Left ventricle myocardium inferior (tissue), 1 donor: ENCODE measurements around the gene GAGE12D. TPM values are rescaled to one million over a fixed set of nuclear protein-coding genes. Genes with fewer than 3 reads are reported as not detected.
"Not testable (repeated sequence)": the region's sequence is repeated elsewhere in the genome, so short reads cannot be mapped to it uniquely, and the experiment has no call there.

Source experiments
- DNase-seq: peaks from one replicate; pipeline ENCODE4 v3.0.0-alpha.2; 2020
- H3K27ac ChIP-seq: fragments of 200-600 bp; replicated peaks from 2 replicates; pipeline ENCODE4 v1.8.0; 2021
- H3K27me3 ChIP-seq: fragments of 200-600 bp; 2 replicates; pipeline ENCODE4 v1.8.0; 2021; ENCODE audit warnings: low read depth
- H3K36me3 ChIP-seq: fragments of 200-600 bp; 2 replicates; pipeline ENCODE4 v1.8.0; 2021
- H3K4me1 ChIP-seq: fragments of 200-600 bp; 2 replicates; pipeline ENCODE4 v1.8.0; 2021
- H3K4me3 ChIP-seq: fragments of 200-600 bp; 2 replicates; pipeline ENCODE4 v1.8.0; 2021; ENCODE audit warnings: mild to moderate bottlenecking, moderate library complexity
- H3K9me3 ChIP-seq: fragments of 200-600 bp; replicated peaks from 2 replicates; pipeline ENCODE4 v1.8.0; 2021
- intact Hi-C: fragments of 100-400 bp; cut with micrococcal nuclease; formaldehyde crosslinking; loops from one replicate; pipeline ENCODE4 v1.11.0; 2022
- long read RNA-seq: library from polyadenylated mRNA; unstranded; transcript quantifications from one replicate; pipeline ENCODE4 v2.0.0, GENCODE V29; 2021
- total RNA-seq: library from RNA; stranded (reverse); fragmentation: NEBNext Ultra II Directional; extraction: Animal tissue kit (Norgen Biotek cat#: 25700); gene quantifications from one replicate; pipeline ENCODE4 v1.2.1, GENCODE V29; 2021
- donor health status: DM: no; HTN: yes; CAD: no; lungs with severe emphysema.

The GAGE12D gene
- total RNA-seq, result not detected
- long read RNA-seq, result 0 reads

- H3K9me3 ChIP-seq, H3K27me3 ChIP-seq, H3K4me1 ChIP-seq, DNase-seq, H3K36me3 ChIP-seq, intact Hi-C loops, H3K27ac ChIP-seq, H3K4me3 ChIP-seq: not testable (repeated sequence)
These were observed at the start of gene GAGE12D for GRCh38 chrX:49541433-49541832. Gene GAGE12D (plus strand): TSS chrX:49541733. CDS start chrX:49542888, 1,155 bp downstream.

- H3K27ac ChIP-seq, DNase-seq, intact Hi-C loops, H3K36me3 ChIP-seq, H3K9me3 ChIP-seq, H3K27me3 ChIP-seq, H3K4me1 ChIP-seq, H3K4me3 ChIP-seq: not testable (repeated sequence)
These were observed 9.7 kb upstream of the GAGE12D start, which contains the start of gene GAGE12C for GRCh38 chrX:49531877-49532276. Gene GAGE12C (plus strand): TSS chrX:49532177. CDS start chrX:49533332, 1,155 bp downstream.

- H3K4me3 ChIP-seq, H3K9me3 ChIP-seq, H3K36me3 ChIP-seq, H3K27me3 ChIP-seq, H3K4me1 ChIP-seq, DNase-seq, intact Hi-C loops, H3K27ac ChIP-seq: not testable (repeated sequence)
These were observed 9.5 kb downstream of the GAGE12D start, which contains the start of gene GAGE12E for GRCh38 chrX:49550989-49551388. Gene GAGE12E (plus strand): TSS chrX:49551289. CDS start chrX:49552444, 1,155 bp downstream.

- DNase-seq, H3K27ac ChIP-seq, H3K4me1 ChIP-seq, H3K9me3 ChIP-seq, intact Hi-C loops, H3K36me3 ChIP-seq, H3K4me3 ChIP-seq, H3K27me3 ChIP-seq: not testable (repeated sequence)
These were observed 19.0 kb downstream of the GAGE12D start, which contains the start of gene GAGE12F for GRCh38 chrX:49560542-49560941. Gene GAGE12F (plus strand): TSS chrX:49560842. CDS start chrX:49561997, 1,155 bp downstream.

- H3K27me3 ChIP-seq, H3K9me3 ChIP-seq, H3K4me3 ChIP-seq, H3K36me3 ChIP-seq, H3K4me1 ChIP-seq, H3K27ac ChIP-seq, intact Hi-C loops: not testable (repeated sequence)
- peak; percentile 11 for DNase-seq
These were observed 27.2 kb downstream of the GAGE12D start for GRCh38 chrX:49568728-49569127.

GRCh38 chrX:49569152-49569551, 27.6 kb downstream of the GAGE12D start:
- H3K27ac ChIP-seq, H3K36me3 ChIP-seq, H3K9me3 ChIP-seq, DNase-seq, H3K4me1 ChIP-seq, intact Hi-C loops, H3K4me3 ChIP-seq, H3K27me3 ChIP-seq: not testable (repeated sequence)

GRCh38 chrX:49570100-49570499, 28.6 kb downstream of the GAGE12D start, which contains the start of gene GAGE12G:
Gene GAGE12G (plus strand): TSS chrX:49570400. CDS start chrX:49571555, 1,155 bp downstream.
- DNase-seq, H3K4me3 ChIP-seq, H3K27me3 ChIP-seq, intact Hi-C loops, H3K4me1 ChIP-seq, H3K36me3 ChIP-seq, H3K9me3 ChIP-seq, H3K27ac ChIP-seq: not testable (repeated sequence)

- H3K27me3 ChIP-seq, H3K4me3 ChIP-seq, H3K36me3 ChIP-seq, intact Hi-C loops, DNase-seq, H3K4me1 ChIP-seq, H3K9me3 ChIP-seq, H3K27ac ChIP-seq: not testable (repeated sequence)
These were observed 38.1 kb downstream of the GAGE12D start, which contains the start of gene GAGE12H for GRCh38 chrX:49579649-49580048. Gene GAGE12H (plus strand): TSS chrX:49579949. CDS start chrX:49581104, 1,155 bp downstream.

- H3K27ac ChIP-seq, H3K27me3 ChIP-seq, intact Hi-C loops, DNase-seq, H3K36me3 ChIP-seq, H3K9me3 ChIP-seq, H3K4me1 ChIP-seq, H3K4me3 ChIP-seq: not testable (repeated sequence)
These were observed 47.7 kb downstream of the GAGE12D start, which contains the start of gene GAGE2A for GRCh38 chrX:49589196-49589595. Gene GAGE2A (plus strand): TSS chrX:49589496. CDS start chrX:49590651, 1,155 bp downstream.

GRCh38 chrX:49589769-49590478, 48.4 kb downstream of the GAGE12D start:
- H3K4me1 ChIP-seq, H3K9me3 ChIP-seq, H3K36me3 ChIP-seq, H3K27ac ChIP-seq, intact Hi-C loops, H3K27me3 ChIP-seq, DNase-seq, H3K4me3 ChIP-seq: not testable (repeated sequence)

GRCh38 chrX:49590488-49590887, 49.0 kb downstream of the GAGE12D start:
- H3K36me3 ChIP-seq, H3K4me3 ChIP-seq, H3K9me3 ChIP-seq, H3K4me1 ChIP-seq, H3K27me3 ChIP-seq, intact Hi-C loops, H3K27ac ChIP-seq, DNase-seq: not testable (repeated sequence)
